GM13977 (cell line): ENCODE data around the gene PIAS1.
A peak's percentile ranks its signal among the peaks of the same experiment; 100 is the strongest.

Experiments
- DNase-seq: peaks from one replicate; pipeline ENCODE4 v3.0.0; 2012; ENCODE audit warnings: low spot score
- CTCF ChIP-seq: IDR thresholded peaks from 2 replicates; pipeline ENCODE4 v1.5.1; 2012; ENCODE audit warnings: mild to moderate bottlenecking, control low read depth; ENCODE audit not compliant: insufficient read depth; ENCODE audit errors: extremely low read depth, missing control alignments
- in situ Hi-C: fragments of 300-500 bp; cut with MboI; formaldehyde crosslinking; loops from one replicate; pipeline ENCODE4 v1.12.0; 2022; ENCODE audit warnings: low sequenced_read_pairs, low pct_unique_long_range_greater_than_20kb, mixed read lengths, inconsistent platforms; ENCODE audit not compliant: unreplicated experiment

Gene PIAS1

GRCh38 chr15:68204776-68205557 lies 150.9 kb downstream of the PIAS1 start, which contains the start of gene CALML4:
Gene CALML4, minus strand, starts transcription at chr15:68205332. Its CDS starts 85 bp downstream, at chr15:68205247.
- DNase-seq: peak; percentile 13
- no peak for TF ChIP-seq CTCF
- in situ Hi-C loops: no loop called here

GRCh38 chr15:68205558-68205944 lies 151.4 kb downstream of the PIAS1 start:
- in situ Hi-C loops: no loop called here

GRCh38 chr15:68205954-68206539 lies 151.9 kb downstream of the PIAS1 start:
- no peak for TF ChIP-seq CTCF
- in situ Hi-C loops: no loop called here
- DNase-seq: peak; percentile 19

More at GRCh38 chr15:68205558-68205944, 151.4 kb downstream of the PIAS1 start:
- no peak for DNase-seq
- no peak for TF ChIP-seq CTCF

- TF ChIP-seq CTCF: no peak
- in situ Hi-C loops: no loop called here
- DNase-seq: peak; percentile 9
Observed at GRCh38 chr15:68206711-68207151, 152.6 kb downstream of the PIAS1 start.

GRCh38 chr15:68207176-68207935 lies 153.2 kb downstream of the PIAS1 start:
- in situ Hi-C loops: no loop called here
- TF ChIP-seq CTCF: no peak

GRCh38 chr15:68208136-68208535 lies 154.0 kb downstream of the PIAS1 start:
- no peak for TF ChIP-seq CTCF

More at GRCh38 chr15:68207176-68207935, 153.2 kb downstream of the PIAS1 start:
- no peak for DNase-seq

More at GRCh38 chr15:68208136-68208535, 154.0 kb downstream of the PIAS1 start:
- in situ Hi-C loops: no loop called here
- no peak for DNase-seq
